GM19351 (cell line): ENCODE measurements around the gene CYP2A6.
"Not testable (repeated sequence)": the region's sequence is repeated elsewhere in the genome, so short reads cannot be mapped to it uniquely, and the experiment has no call there.

ENCODE experiments used
- ATAC-seq: cut with Tn5 transposase; IDR thresholded peaks from one replicate; pipeline ENCODE4 v1.9.1; 2021; ENCODE audit warnings: mild to moderate bottlenecking, moderate library complexity; ENCODE audit not compliant: unreplicated experiment

The CYP2A6 gene

GRCh38 chr19:40846722-40847121 is 3.5 kb downstream of the CYP2A6 start:
- not testable (repeated sequence) for ATAC-seq

GRCh38 chr19:40843653-40844052 is 6.6 kb downstream of the CYP2A6 start:
- ATAC-seq: not testable (repeated sequence)

GRCh38 chr19:40842997-40843652 is 7.1 kb downstream of the CYP2A6 start:
- ATAC-seq: not testable (repeated sequence)

- not testable (repeated sequence) for ATAC-seq
These were observed 8.2 kb downstream of the CYP2A6 start for GRCh38 chr19:40842012-40842411.

GRCh38 chr19:40838477-40838876 is 11.8 kb downstream of the CYP2A6 start:
- not testable (repeated sequence) for ATAC-seq

GRCh38 chr19:40836754-40837429 is 13.4 kb downstream of the CYP2A6 start:
- ATAC-seq: no peak

- not testable (repeated sequence) for ATAC-seq
These were observed 16.3 kb downstream of the CYP2A6 start for GRCh38 chr19:40833728-40834533.

GRCh38 chr19:40832431-40832790 is 17.8 kb downstream of the CYP2A6 start:
- not testable (repeated sequence) for ATAC-seq

GRCh38 chr19:40831502-40832430 is 18.5 kb downstream of the CYP2A6 start:
- ATAC-seq: no peak

GRCh38 chr19:40830741-40831140 is 19.5 kb downstream of the CYP2A6 start:
- ATAC-seq: not testable (repeated sequence)

GRCh38 chr19:40829205-40829604 is 21.0 kb downstream of the CYP2A6 start:
- no peak for ATAC-seq

GRCh38 chr19:40827386-40828247 is 22.6 kb downstream of the CYP2A6 start:
- no peak for ATAC-seq

- ATAC-seq: not testable (repeated sequence)
These were observed 23.4 kb downstream of the CYP2A6 start for GRCh38 chr19:40826699-40827385.

GRCh38 chr19:40826312-40826698 is 23.9 kb downstream of the CYP2A6 start:
- ATAC-seq: not testable (repeated sequence)

- ATAC-seq: not testable (repeated sequence)
These were observed 24.7 kb downstream of the CYP2A6 start for GRCh38 chr19:40825460-40826095.

- ATAC-seq: not testable (repeated sequence)
These were observed 25.3 kb downstream of the CYP2A6 start for GRCh38 chr19:40824916-40825315.

GRCh38 chr19:40822704-40823553 is 27.3 kb downstream of the CYP2A6 start:
- ATAC-seq: not testable (repeated sequence)

- no peak for ATAC-seq
These were observed 28.1 kb downstream of the CYP2A6 start for GRCh38 chr19:40822161-40822560.
